Measurements from ENCODE around the gene ATP5MC2.
"Not testable (repeated sequence)": the region's sequence is repeated elsewhere in the genome, so short reads cannot be mapped to it uniquely, and the experiment has no call there.

The ATP5MC2 gene

GRCh38 chr12:53675701-53676607 is at the start of gene ATP5MC2:
TSS of gene ATP5MC2 (minus strand) at chr12:53676083. CDS start at chr12:53672614, 3,469 bp downstream.
- DNase-seq = peak; percentile 97

GRCh38 chr12:53722450-53723041 is 46.7 kb upstream of the ATP5MC2 start:
- DNase-seq = no peak

GRCh38 chr12:53720946-53721345 is 45.1 kb upstream of the ATP5MC2 start:
- no peak for DNase-seq

GRCh38 chr12:53719649-53720048 is 43.8 kb upstream of the ATP5MC2 start:
- no peak for DNase-seq

- DNase-seq = not testable (repeated sequence)
Measured at GRCh38 chr12:53718567-53718966, 42.7 kb upstream of the ATP5MC2 start.

- DNase-seq = no peak
Measured at GRCh38 chr12:53717319-53717718, 41.4 kb upstream of the ATP5MC2 start.

GRCh38 chr12:53714004-53714403 is 38.1 kb upstream of the ATP5MC2 start:
- DNase-seq = no peak

- no peak for DNase-seq
Measured at GRCh38 chr12:53713516-53713915, 37.6 kb upstream of the ATP5MC2 start.

GRCh38 chr12:53712059-53712643 is 36.3 kb upstream of the ATP5MC2 start:
- no peak for DNase-seq

GRCh38 chr12:53710091-53710490 is 34.2 kb upstream of the ATP5MC2 start:
- DNase-seq = no peak

GRCh38 chr12:53709671-53710070 is 33.8 kb upstream of the ATP5MC2 start:
- no peak for DNase-seq

- DNase-seq = no peak
Measured at GRCh38 chr12:53706080-53706479, 30.2 kb upstream of the ATP5MC2 start.

GRCh38 chr12:53703756-53704155 is 27.9 kb upstream of the ATP5MC2 start:
- DNase-seq = no peak

- peak; percentile 37 for DNase-seq
Measured at GRCh38 chr12:53701518-53702264, 25.8 kb upstream of the ATP5MC2 start.

- no peak for DNase-seq
Measured at GRCh38 chr12:53700567-53700966, 24.7 kb upstream of the ATP5MC2 start.

GRCh38 chr12:53699678-53700025 is 23.8 kb upstream of the ATP5MC2 start:
- no peak for DNase-seq

GRCh38 chr12:53698948-53699677 is 23.2 kb upstream of the ATP5MC2 start:
- DNase-seq = no peak

- no peak for DNase-seq
Measured at GRCh38 chr12:53696655-53697331, 20.9 kb upstream of the ATP5MC2 start.

GRCh38 chr12:53696285-53696654 is 20.4 kb upstream of the ATP5MC2 start:
- peak; percentile 40 for DNase-seq

GRCh38 chr12:53695152-53696145 is 19.6 kb upstream of the ATP5MC2 start:
- peak; percentile 38 for DNase-seq

GRCh38 chr12:53694756-53695151 is 18.9 kb upstream of the ATP5MC2 start:
- DNase-seq = no peak

Data from amniotic stem cell (primary cell).